Mucosa of rectum (tissue), 2 donors: ENCODE measurements around the gene EMC9.

ENCODE experiments used
- H3K27ac ChIP-seq, 2 donors: one replicate each; pipeline ENCODE4 v1.7.0; 2013; ENCODE audit warnings: inconsistent platforms in 2 of 2, low read depth in 2 of 2, low read length in 2 of 2
- H3K27me3 ChIP-seq, 2 donors: one replicate each; pipeline ENCODE4 v1.7.0; 2013; ENCODE audit warnings: low read length in 2 of 2; ENCODE audit not compliant: control insufficient read depth in 2 of 2, insufficient read depth in 2 of 2
- H3K36me3 ChIP-seq, 2 donors: one replicate each; pipeline ENCODE4 v1.7.0; 2013; ENCODE audit warnings: low read length in 2 of 2; ENCODE audit not compliant: control insufficient read depth in 2 of 2, insufficient read depth in 2 of 2
- H3K4me1 ChIP-seq, 2 donors: one replicate each; pipeline ENCODE4 v1.7.0; 2013; ENCODE audit warnings: low read length in 2 of 2, mild to moderate bottlenecking in 1 of 2; ENCODE audit not compliant: control insufficient read depth in 2 of 2, insufficient read depth in 2 of 2
- H3K4me3 ChIP-seq, 2 donors: one replicate each; pipeline ENCODE4 v1.7.0; 2013; ENCODE audit warnings: low read length in 2 of 2
- H3K9ac ChIP-seq, 2 donors: one replicate each; pipeline ENCODE4 v1.7.0; 2013; ENCODE audit warnings: low read length in 2 of 2, low read depth in 1 of 2, mild to moderate bottlenecking in 1 of 2
- H3K9me3 ChIP-seq, 2 donors: one replicate each; pipeline ENCODE4 v1.7.0; 2013; ENCODE audit warnings: low read length in 2 of 2; ENCODE audit not compliant: control insufficient read depth in 2 of 2
- donor health status: healthy.
- donor health status: Normal muscosa, but diverticular disease.

Gene EMC9

GRCh38 chr14:24132061-24132685 lies 9.2 kb downstream of the EMC9 start:
- Histone ChIP-seq H3K9me3 (no peaks in the 10 kb centered on the region), H3K27ac (peak overlapping the region in 1 of 2 donors; percentile 7), H3K4me1 (peaks cover 11 to 12% of the 10 kb centered on the region in 2 donors), H3K36me3 (peaks cover under 1 to 1% of the 10 kb centered on the region in 2 donors), H3K9ac (no peak overlapping the region), H3K27me3 (no peaks in the 10 kb centered on the region), H3K4me3 (no peak overlapping the region)

- H3K27ac ChIP-seq = no peak overlapping the region
- no peak overlapping the region for H3K9ac ChIP-seq
- H3K4me3 ChIP-seq = no peak overlapping the region
- peaks cover 5 to 6% of the 10 kb centered on the region in 2 donors for H3K4me1 ChIP-seq
- no peaks in the 10 kb centered on the region for H3K36me3 ChIP-seq
- H3K27me3 ChIP-seq = no peaks in the 10 kb centered on the region
- H3K9me3 ChIP-seq = no peaks in the 10 kb centered on the region
Measured at GRCh38 chr14:24131549-24131966, 9.8 kb downstream of the EMC9 start.

GRCh38 chr14:24130717-24131548 lies 10.5 kb downstream of the EMC9 start:
- no peak overlapping the region for H3K9ac ChIP-seq
- no peaks in the 10 kb centered on the region for H3K27me3 ChIP-seq
- no peaks in the 10 kb centered on the region for H3K9me3 ChIP-seq
- no peak overlapping the region for H3K4me3 ChIP-seq
- H3K4me1 ChIP-seq = peaks cover 3 to 5% of the 10 kb centered on the region in 2 donors
- H3K36me3 ChIP-seq = no peaks in the 10 kb centered on the region
- no peak overlapping the region for H3K27ac ChIP-seq

- H3K27me3 ChIP-seq = no peaks in the 10 kb centered on the region
- no peaks in the 10 kb centered on the region for H3K9me3 ChIP-seq
- H3K4me3 ChIP-seq = no peak within 1 kb of the TSS
- H3K27ac ChIP-seq = no peak within 1 kb of the TSS
- no peak within 1 kb of the TSS for H3K9ac ChIP-seq
- peaks cover 2 to 3% of the 10 kb centered on the region in 2 donors for H3K4me1 ChIP-seq
- no peaks in the 10 kb centered on the region for H3K36me3 ChIP-seq
Measured at GRCh38 chr14:24130380-24130716, 11.0 kb downstream of the EMC9 start, which contains the start of gene FITM1. TSS of gene FITM1 (plus strand) at chr14:24130659. CDS start at chr14:24131564, 905 bp downstream.

GRCh38 chr14:24129410-24129998 lies 11.9 kb downstream of the EMC9 start:
- H3K27ac ChIP-seq = no peak overlapping the region
- H3K4me1 ChIP-seq = no peaks in the 10 kb centered on the region
- no peak overlapping the region for H3K4me3 ChIP-seq
- H3K27me3 ChIP-seq = no peaks in the 10 kb centered on the region
- no peak overlapping the region for H3K9ac ChIP-seq
- peaks cover 0 to 2% of the 10 kb centered on the region in 2 donors for H3K36me3 ChIP-seq
- no peaks in the 10 kb centered on the region for H3K9me3 ChIP-seq

- no peak overlapping the region for H3K27ac ChIP-seq
- no peak overlapping the region for H3K9ac ChIP-seq
- peaks cover 12 to 20% of the 10 kb centered on the region in 2 donors for H3K36me3 ChIP-seq
- no peaks in the 10 kb centered on the region for H3K27me3 ChIP-seq
- H3K4me3 ChIP-seq = no peak overlapping the region
- no peaks in the 10 kb centered on the region for H3K9me3 ChIP-seq
- H3K4me1 ChIP-seq = no peaks in the 10 kb centered on the region
Measured at GRCh38 chr14:24127673-24128072, 13.7 kb downstream of the EMC9 start.

GRCh38 chr14:24126939-24127338 lies 14.5 kb downstream of the EMC9 start:
- no peak overlapping the region for H3K9ac ChIP-seq
- peaks cover 18 to 25% of the 10 kb centered on the region in 2 donors for H3K36me3 ChIP-seq
- no peaks in the 10 kb centered on the region for H3K27me3 ChIP-seq
- H3K27ac ChIP-seq = no peak overlapping the region
- no peak overlapping the region for H3K4me3 ChIP-seq
- no peaks in the 10 kb centered on the region for H3K4me1 ChIP-seq
- no peaks in the 10 kb centered on the region for H3K9me3 ChIP-seq

- no peak overlapping the region for H3K27ac ChIP-seq
- H3K9ac ChIP-seq = no peak overlapping the region
- H3K4me3 ChIP-seq = no peak overlapping the region
- no peaks in the 10 kb centered on the region for H3K9me3 ChIP-seq
- H3K4me1 ChIP-seq = no peaks in the 10 kb centered on the region
- H3K36me3 ChIP-seq = peaks cover 45 to 53% of the 10 kb centered on the region in 2 donors
- H3K27me3 ChIP-seq = no peaks in the 10 kb centered on the region
Measured at GRCh38 chr14:24123424-24124417, 17.7 kb downstream of the EMC9 start.

- no peaks in the 10 kb centered on the region for H3K4me1 ChIP-seq
- H3K27me3 ChIP-seq = no peaks in the 10 kb centered on the region
- no peaks in the 10 kb centered on the region for H3K9me3 ChIP-seq
- H3K36me3 ChIP-seq = peaks cover 54 to 62% of the 10 kb centered on the region in 2 donors
- H3K4me3 ChIP-seq = no peak overlapping the region
- H3K27ac ChIP-seq = no peak overlapping the region
- no peak overlapping the region for H3K9ac ChIP-seq
Measured at GRCh38 chr14:24122898-24123297, 18.5 kb downstream of the EMC9 start.
